ENCODE measurements around the gene TMEM131L.
A peak's percentile ranks its signal among the peaks of the same experiment; 100 is the strongest.

TMEM131L gene

GRCh38 chr4:153541456-153542096 lies 75.4 kb downstream of the TMEM131L start:
- no peak overlapping the region for H4K8ac ChIP-seq (ENCODE audit: low read depth, low read length)
- no peak overlapping the region for H2BK15ac ChIP-seq (replicated peaks; ENCODE audit: low read depth)
- H3K27me3 ChIP-seq (ENCODE audit: insufficient read depth, low read length, poor library complexity) = no peaks in the 10 kb centered on the region
- H2BK120ac ChIP-seq (ENCODE audit: low read depth, low read length) = no peak overlapping the region
- H3K36me3 ChIP-seq (ENCODE audit: control insufficient read depth, insufficient read depth, low read length) = no peaks in the 10 kb centered on the region
- H3K56ac ChIP-seq (ENCODE audit: low read length) = no peak overlapping the region
- peaks cover 3% of the 10 kb centered on the region for H3K79me1 ChIP-seq (ENCODE audit: low read length)
- no peak overlapping the region for H3K23ac ChIP-seq (ENCODE audit: low read length)
- no peak for DNase-seq
- no peaks in the 10 kb centered on the region for H3K4me1 ChIP-seq (ENCODE audit: control insufficient read depth, low read depth, low read length)
- peaks cover 2% of the 10 kb centered on the region for H3K79me2 ChIP-seq (ENCODE audit: control insufficient read depth, insufficient read depth, low read length)
- no peak overlapping the region for H3K4ac ChIP-seq (ENCODE audit: low read depth, low read length)
- H4K5ac ChIP-seq (ENCODE audit: low read length) = no peak overlapping the region
- no peak overlapping the region for H2AK5ac ChIP-seq (ENCODE audit: low read length)
- H2BK5ac ChIP-seq (ENCODE audit: low read length) = no peak overlapping the region
- no CpG with 5 or more reads among the region's 7 CpGs for WGBS (ENCODE audit: extremely low coverage, insufficient coverage, low lambda C conversion rate)
- H3K9ac ChIP-seq (ENCODE audit: low read length) = no peak overlapping the region
- no peak overlapping the region for H3K27ac ChIP-seq (ENCODE audit: low read depth, low read length)
- H3K4me2 ChIP-seq (ENCODE audit: low read length) = no peak overlapping the region
- H3K4me3 ChIP-seq (ENCODE audit: low read length) = no peak overlapping the region
- H3K18ac ChIP-seq (ENCODE audit: low read length) = no peak overlapping the region

GRCh38 chr4:153542131-153542530 lies 76.0 kb downstream of the TMEM131L start:
- Histone ChIP-seq H3K9ac (ENCODE audit: low read length) (no peak overlapping the region), H3K27me3 (ENCODE audit: insufficient read depth, low read length, poor library complexity) (no peaks in the 10 kb centered on the region), H2BK120ac (ENCODE audit: low read depth, low read length) (no peak overlapping the region), H3K79me2 (ENCODE audit: control insufficient read depth, insufficient read depth, low read length) (peaks cover 2% of the 10 kb centered on the region), H2BK15ac (replicated peaks; ENCODE audit: low read depth) (no peak overlapping the region), H3K18ac (ENCODE audit: low read length) (no peak overlapping the region), H3K56ac (ENCODE audit: low read length) (no peak overlapping the region), H3K4me3 (ENCODE audit: low read length) (no peak overlapping the region), H3K36me3 (ENCODE audit: control insufficient read depth, insufficient read depth, low read length) (no peaks in the 10 kb centered on the region), H2BK5ac (ENCODE audit: low read length) (no peak overlapping the region), H4K5ac (ENCODE audit: low read length) (no peak overlapping the region), H3K4me1 (ENCODE audit: control insufficient read depth, low read depth, low read length) (no peaks in the 10 kb centered on the region), H2AK5ac (ENCODE audit: low read length) (no peak overlapping the region), H3K23ac (ENCODE audit: low read length) (peak overlapping the region; percentile 11), H3K4ac (ENCODE audit: low read depth, low read length) (no peak overlapping the region), H4K8ac (ENCODE audit: low read depth, low read length) (no peak overlapping the region), H3K79me1 (ENCODE audit: low read length) (peaks cover 3% of the 10 kb centered on the region), H3K27ac (ENCODE audit: low read depth, low read length) (no peak overlapping the region), H3K4me2 (ENCODE audit: low read length) (no peak overlapping the region)
- DNase-seq = no peak
- WGBS (ENCODE audit: extremely low coverage, insufficient coverage, low lambda C conversion rate) = no CpG with 5 or more reads among the region's 6 CpGs

- no peak for DNase-seq
Measured at GRCh38 chr4:153542834-153543233, 76.7 kb downstream of the TMEM131L start.

GRCh38 chr4:153543351-153543750 lies 77.2 kb downstream of the TMEM131L start:
- no peak overlapping the region for H4K5ac ChIP-seq (ENCODE audit: low read length)
- H2BK15ac ChIP-seq (replicated peaks; ENCODE audit: low read depth) = no peak overlapping the region
- H3K79me2 ChIP-seq (ENCODE audit: control insufficient read depth, insufficient read depth, low read length) = peaks cover 2% of the 10 kb centered on the region
- H3K18ac ChIP-seq (ENCODE audit: low read length) = no peak overlapping the region
- H3K56ac ChIP-seq (ENCODE audit: low read length) = no peak overlapping the region
- no peaks in the 10 kb centered on the region for H3K4me1 ChIP-seq (ENCODE audit: control insufficient read depth, low read depth, low read length)
- H3K27me3 ChIP-seq (ENCODE audit: insufficient read depth, low read length, poor library complexity) = no peaks in the 10 kb centered on the region
- H3K79me1 ChIP-seq (ENCODE audit: low read length) = peaks cover 3% of the 10 kb centered on the region
- no peak overlapping the region for H2BK120ac ChIP-seq (ENCODE audit: low read depth, low read length)
- no peak overlapping the region for H4K8ac ChIP-seq (ENCODE audit: low read depth, low read length)
- no peak for DNase-seq
- H3K23ac ChIP-seq (ENCODE audit: low read length) = no peak overlapping the region
- no peak overlapping the region for H3K9ac ChIP-seq (ENCODE audit: low read length)
- WGBS (ENCODE audit: extremely low coverage, insufficient coverage, low lambda C conversion rate) = no CpG with 5 or more reads among the region's 6 CpGs
- no peak overlapping the region for H3K4ac ChIP-seq (ENCODE audit: low read depth, low read length)
- H2AK5ac ChIP-seq (ENCODE audit: low read length) = no peak overlapping the region
- no peak overlapping the region for H3K4me3 ChIP-seq (ENCODE audit: low read length)
- H3K27ac ChIP-seq (ENCODE audit: low read depth, low read length) = no peak overlapping the region
- H3K4me2 ChIP-seq (ENCODE audit: low read length) = no peak overlapping the region
- H3K36me3 ChIP-seq (ENCODE audit: control insufficient read depth, insufficient read depth, low read length) = no peaks in the 10 kb centered on the region
- H2BK5ac ChIP-seq (ENCODE audit: low read length) = no peak overlapping the region

More at GRCh38 chr4:153542834-153543233, 76.7 kb downstream of the TMEM131L start:
- Histone ChIP-seq H3K4me2 (ENCODE audit: low read length) (no peak overlapping the region), H2AK5ac (ENCODE audit: low read length) (no peak overlapping the region), H3K18ac (ENCODE audit: low read length) (no peak overlapping the region), H3K27ac (ENCODE audit: low read depth, low read length) (no peak overlapping the region), H3K4ac (ENCODE audit: low read depth, low read length) (no peak overlapping the region), H2BK120ac (ENCODE audit: low read depth, low read length) (no peak overlapping the region), H3K23ac (ENCODE audit: low read length) (no peak overlapping the region), H4K5ac (ENCODE audit: low read length) (no peak overlapping the region), H2BK15ac (replicated peaks; ENCODE audit: low read depth) (no peak overlapping the region), H3K36me3 (ENCODE audit: control insufficient read depth, insufficient read depth, low read length) (no peaks in the 10 kb centered on the region), H4K8ac (ENCODE audit: low read depth, low read length) (no peak overlapping the region), H3K79me2 (ENCODE audit: control insufficient read depth, insufficient read depth, low read length) (peaks cover 2% of the 10 kb centered on the region), H2BK5ac (ENCODE audit: low read length) (no peak overlapping the region), H3K27me3 (ENCODE audit: insufficient read depth, low read length, poor library complexity) (no peaks in the 10 kb centered on the region), H3K56ac (ENCODE audit: low read length) (no peak overlapping the region), H3K79me1 (ENCODE audit: low read length) (peaks cover 3% of the 10 kb centered on the region), H3K4me1 (ENCODE audit: control insufficient read depth, low read depth, low read length) (no peaks in the 10 kb centered on the region), H3K4me3 (ENCODE audit: low read length) (no peak overlapping the region), H3K9ac (ENCODE audit: low read length) (no peak overlapping the region)
- WGBS (ENCODE audit: extremely low coverage, insufficient coverage, low lambda C conversion rate) = no CpG with 5 or more reads among the region's 6 CpGs

- DNase-seq = no peak
- no CpG with 5 or more reads among the region's 8 CpGs for WGBS (ENCODE audit: extremely low coverage, insufficient coverage, low lambda C conversion rate)
- Histone ChIP-seq H2AK5ac (ENCODE audit: low read length) (no peak overlapping the region), H3K4me2 (ENCODE audit: low read length) (no peak overlapping the region), H4K8ac (ENCODE audit: low read depth, low read length) (no peak overlapping the region), H2BK5ac (ENCODE audit: low read length) (no peak overlapping the region), H3K23ac (ENCODE audit: low read length) (no peak overlapping the region), H2BK15ac (replicated peaks; ENCODE audit: low read depth) (no peak overlapping the region), H4K5ac (ENCODE audit: low read length) (no peak overlapping the region), H3K56ac (ENCODE audit: low read length) (no peak overlapping the region), H3K79me1 (ENCODE audit: low read length) (no peaks in the 10 kb centered on the region), H3K79me2 (ENCODE audit: control insufficient read depth, insufficient read depth, low read length) (peaks cover 2% of the 10 kb centered on the region), H3K27me3 (ENCODE audit: insufficient read depth, low read length, poor library complexity) (no peaks in the 10 kb centered on the region), H3K9ac (ENCODE audit: low read length) (no peak overlapping the region), H3K27ac (ENCODE audit: low read depth, low read length) (no peak overlapping the region), H3K18ac (ENCODE audit: low read length) (no peak overlapping the region), H3K4ac (ENCODE audit: low read depth, low read length) (no peak overlapping the region), H3K4me1 (ENCODE audit: control insufficient read depth, low read depth, low read length) (no peaks in the 10 kb centered on the region), H2BK120ac (ENCODE audit: low read depth, low read length) (no peak overlapping the region), H3K36me3 (ENCODE audit: control insufficient read depth, insufficient read depth, low read length) (no peaks in the 10 kb centered on the region), H3K4me3 (ENCODE audit: low read length) (no peak overlapping the region)
Measured at GRCh38 chr4:153545822-153546221, 79.7 kb downstream of the TMEM131L start.

GRCh38 chr4:153546280-153546679 lies 80.1 kb downstream of the TMEM131L start:
- Histone ChIP-seq H2BK5ac (ENCODE audit: low read length) (no peak overlapping the region), H3K4me2 (ENCODE audit: low read length) (no peak overlapping the region), H3K36me3 (ENCODE audit: control insufficient read depth, insufficient read depth, low read length) (no peaks in the 10 kb centered on the region), H3K27ac (ENCODE audit: low read depth, low read length) (no peak overlapping the region), H3K79me1 (ENCODE audit: low read length) (no peaks in the 10 kb centered on the region), H3K23ac (ENCODE audit: low read length) (no peak overlapping the region), H3K79me2 (ENCODE audit: control insufficient read depth, insufficient read depth, low read length) (peaks cover 2% of the 10 kb centered on the region), H3K4ac (ENCODE audit: low read depth, low read length) (no peak overlapping the region), H4K8ac (ENCODE audit: low read depth, low read length) (no peak overlapping the region), H2AK5ac (ENCODE audit: low read length) (no peak overlapping the region), H3K56ac (ENCODE audit: low read length) (no peak overlapping the region), H3K27me3 (ENCODE audit: insufficient read depth, low read length, poor library complexity) (no peaks in the 10 kb centered on the region), H3K4me1 (ENCODE audit: control insufficient read depth, low read depth, low read length) (no peaks in the 10 kb centered on the region), H2BK120ac (ENCODE audit: low read depth, low read length) (no peak overlapping the region), H3K18ac (ENCODE audit: low read length) (no peak overlapping the region), H2BK15ac (replicated peaks; ENCODE audit: low read depth) (no peak overlapping the region), H3K9ac (ENCODE audit: low read length) (no peak overlapping the region), H3K4me3 (ENCODE audit: low read length) (no peak overlapping the region), H4K5ac (ENCODE audit: low read length) (no peak overlapping the region)
- 100% methylated on average over 1 of the region's 3 CpGs for WGBS (ENCODE audit: extremely low coverage, insufficient coverage, low lambda C conversion rate)
- no peak for DNase-seq

All from mesendoderm (in vitro differentiated cells).